ENCODE data around the gene XYLT1. TPM values are rescaled to one million over a fixed set of nuclear protein-coding genes. Genes with fewer than 3 reads are reported as not detected.

XYLT1 gene
- total and polyA plus RNA-seq, 2 of the 13 experiments (the other 11 are each of a cell fraction or from before 2014, with no cell fraction given), result not detected

DNA sequence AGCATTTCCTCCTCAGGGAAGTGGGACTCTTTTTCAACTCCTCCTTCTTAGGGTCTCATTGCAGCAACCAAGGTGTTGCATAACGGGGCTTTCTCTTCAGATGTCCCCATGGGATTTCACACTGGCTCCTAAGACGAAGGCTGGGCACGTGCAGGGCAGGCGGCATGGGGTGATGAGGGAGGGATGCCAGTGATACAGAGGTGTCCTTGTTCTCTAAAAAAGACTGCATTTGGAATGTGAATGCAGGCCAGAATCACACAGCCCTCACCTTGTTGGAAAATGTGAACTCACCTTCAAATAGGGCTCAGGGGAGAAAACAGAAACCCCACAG is 105.6 kb downstream of the XYLT1 start:
- CTCF ChIA-PET (ENCODE audit: low intra/inter-chr PET ratio, low total read pairs), result no interaction called here
- WGBS (ENCODE audit: low lambda C conversion rate), result 25% methylated on average over 4 of the region's 4 CpGs
- Histone ChIP-seq H3K27me3 (ENCODE audit: control insufficient read depth in 1 of 2, insufficient read depth in 2 of 2, low read length in 2 of 2) (peaks cover 0 to 9% of the 10 kb centered on the region in 2 experiments; a peak in 1 of 5 replicates), H3K9ac (ENCODE audit: insufficient read depth, low read depth, low read length) (no peak overlapping the region), H3K4me3 (replicated peaks in 1 of 3; ENCODE audit: insufficient read depth in 1 of 3, low read depth in 2 of 3, low read length in 3 of 3) (no peak overlapping the region), H3K4me1 (ENCODE audit: insufficient read depth, low read length) (no peaks in the 10 kb centered on the region), H3K4me2 (ENCODE audit: low read depth, low read length) (no peak overlapping the region), H4K20me1 (ENCODE audit: insufficient read depth, low read length) (no peaks in the 10 kb centered on the region), H3K27ac (ENCODE audit: extremely low read length, insufficient read depth, low read length) (no peak overlapping the region), H3K9me3 (ENCODE audit: low read length) (no peaks in the 10 kb centered on the region), H2AFZ (ENCODE audit: low read length) (no peak overlapping the region), H3K36me3 (replicated peaks in 1 of 2; ENCODE audit: control insufficient read depth in 1 of 2, insufficient read depth in 2 of 2, low read length in 2 of 2) (no peaks in the 10 kb centered on the region), H3K79me2 (ENCODE audit: insufficient read depth, low read length) (no peaks in the 10 kb centered on the region)
- POLR2A ChIA-PET, result no interaction called here
- no TSS peak for BruUV-seq (replicated peaks)
- no peak for FAIRE-seq
- in situ Hi-C loops (cut with HindIII; ENCODE audit: extremely low pct_ligation_motif_present, low pct_unique_long_range_greater_than_20kb) (no loop called here), intact Hi-C loops (cut with micrococcal nuclease; ENCODE audit: unreplicated experiment) (no loop called here)
- DNase-seq (ENCODE audit: low spot score), result no peak
- ATAC-seq, result no peak
- no peak for TF ChIP-seq BORCS8-MEF2B (CRISPR knock-in tag; IDR thresholded peaks at IDR 0.05)
- TF ChIP-seq ETV6 (CRISPR knock-in tag; conservative IDR thresholded peaks at IDR 0.05), result no peak
- TF ChIP-seq ZBTB49 (CRISPR knock-in tag; IDR thresholded peaks at IDR 0.05; ENCODE audit: borderline replicate concordance), result no peak
- TF ChIP-seq CAMTA2 (CRISPR knock-in tag; IDR thresholded peaks at IDR 0.05; ENCODE audit: borderline replicate concordance), result no peak
- no peak for TF ChIP-seq ZNF691 (CRISPR knock-in tag; IDR thresholded peaks at IDR 0.05; ENCODE audit: borderline replicate concordance, low read depth)
- no peak for TF ChIP-seq ZNF616 (CRISPR knock-in tag; IDR thresholded peaks at IDR 0.05; ENCODE audit: low read depth)
- TF ChIP-seq U2AF2 (IDR thresholded peaks at IDR 0.05; ENCODE audit: low read depth, low read length), result no peak
- TF ChIP-seq, protein P1, sequence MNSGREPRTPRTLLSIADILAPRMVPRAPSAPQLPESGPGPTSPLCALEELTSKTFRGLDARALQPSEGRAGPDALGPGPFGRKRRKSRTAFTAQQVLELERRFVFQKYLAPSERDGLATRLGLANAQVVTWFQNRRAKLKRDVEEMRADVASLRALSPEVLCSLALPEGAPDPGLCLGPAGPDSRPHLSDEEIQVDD (CRISPR knock-in tag; IDR thresholded peaks at IDR 0.05; ENCODE audit: borderline replicate concordance), result no peak
- TF ChIP-seq, protein P2, sequence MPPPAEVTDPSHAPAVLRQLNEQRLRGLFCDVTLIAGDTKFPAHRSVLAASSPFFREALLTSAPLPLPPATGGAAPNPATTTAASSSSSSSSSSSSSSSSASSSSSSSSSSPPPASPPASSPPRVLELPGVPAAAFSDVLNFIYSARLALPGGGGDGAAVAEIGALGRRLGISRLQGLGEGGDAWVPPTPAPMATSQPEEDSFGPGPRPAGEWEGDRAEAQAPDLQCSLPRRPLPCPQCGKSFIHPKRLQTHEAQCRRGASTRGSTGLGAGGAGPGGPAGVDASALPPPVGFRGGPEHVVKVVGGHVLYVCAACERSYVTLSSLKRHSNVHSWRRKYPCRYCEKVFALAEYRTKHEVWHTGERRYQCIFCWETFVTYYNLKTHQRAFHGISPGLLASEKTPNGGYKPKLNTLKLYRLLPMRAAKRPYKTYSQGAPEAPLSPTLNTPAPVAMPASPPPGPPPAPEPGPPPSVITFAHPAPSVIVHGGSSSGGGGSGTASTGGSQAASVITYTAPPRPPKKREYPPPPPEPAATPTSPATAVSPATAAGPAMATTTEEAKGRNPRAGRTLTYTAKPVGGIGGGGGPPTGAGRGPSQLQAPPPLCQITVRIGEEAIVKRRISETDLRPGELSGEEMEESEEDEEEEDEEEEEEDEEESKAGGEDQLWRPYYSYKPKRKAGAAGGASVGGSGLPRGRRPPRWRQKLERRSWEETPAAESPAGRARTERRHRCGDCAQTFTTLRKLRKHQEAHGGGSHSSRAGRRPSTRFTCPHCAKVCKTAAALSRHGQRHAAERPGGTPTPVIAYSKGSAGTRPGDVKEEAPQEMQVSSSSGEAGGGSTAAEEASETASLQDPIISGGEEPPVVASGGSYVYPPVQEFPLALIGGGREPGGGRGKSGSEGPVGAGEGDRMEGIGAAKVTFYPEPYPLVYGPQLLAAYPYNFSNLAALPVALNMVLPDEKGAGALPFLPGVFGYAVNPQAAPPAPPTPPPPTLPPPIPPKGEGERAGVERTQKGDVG (CRISPR knock-in tag; IDR thresholded peaks at IDR 0.05; ENCODE audit: borderline replicate concordance), result no peak
- TF ChIP-seq PAWR (CRISPR knock-in tag; IDR thresholded peaks at IDR 0.05; ENCODE audit: borderline replicate concordance), result no peak
- no peak for TF ChIP-seq NCOA1 (CRISPR knock-in tag; IDR thresholded peaks at IDR 0.05)
- TF ChIP-seq, protein P3, sequence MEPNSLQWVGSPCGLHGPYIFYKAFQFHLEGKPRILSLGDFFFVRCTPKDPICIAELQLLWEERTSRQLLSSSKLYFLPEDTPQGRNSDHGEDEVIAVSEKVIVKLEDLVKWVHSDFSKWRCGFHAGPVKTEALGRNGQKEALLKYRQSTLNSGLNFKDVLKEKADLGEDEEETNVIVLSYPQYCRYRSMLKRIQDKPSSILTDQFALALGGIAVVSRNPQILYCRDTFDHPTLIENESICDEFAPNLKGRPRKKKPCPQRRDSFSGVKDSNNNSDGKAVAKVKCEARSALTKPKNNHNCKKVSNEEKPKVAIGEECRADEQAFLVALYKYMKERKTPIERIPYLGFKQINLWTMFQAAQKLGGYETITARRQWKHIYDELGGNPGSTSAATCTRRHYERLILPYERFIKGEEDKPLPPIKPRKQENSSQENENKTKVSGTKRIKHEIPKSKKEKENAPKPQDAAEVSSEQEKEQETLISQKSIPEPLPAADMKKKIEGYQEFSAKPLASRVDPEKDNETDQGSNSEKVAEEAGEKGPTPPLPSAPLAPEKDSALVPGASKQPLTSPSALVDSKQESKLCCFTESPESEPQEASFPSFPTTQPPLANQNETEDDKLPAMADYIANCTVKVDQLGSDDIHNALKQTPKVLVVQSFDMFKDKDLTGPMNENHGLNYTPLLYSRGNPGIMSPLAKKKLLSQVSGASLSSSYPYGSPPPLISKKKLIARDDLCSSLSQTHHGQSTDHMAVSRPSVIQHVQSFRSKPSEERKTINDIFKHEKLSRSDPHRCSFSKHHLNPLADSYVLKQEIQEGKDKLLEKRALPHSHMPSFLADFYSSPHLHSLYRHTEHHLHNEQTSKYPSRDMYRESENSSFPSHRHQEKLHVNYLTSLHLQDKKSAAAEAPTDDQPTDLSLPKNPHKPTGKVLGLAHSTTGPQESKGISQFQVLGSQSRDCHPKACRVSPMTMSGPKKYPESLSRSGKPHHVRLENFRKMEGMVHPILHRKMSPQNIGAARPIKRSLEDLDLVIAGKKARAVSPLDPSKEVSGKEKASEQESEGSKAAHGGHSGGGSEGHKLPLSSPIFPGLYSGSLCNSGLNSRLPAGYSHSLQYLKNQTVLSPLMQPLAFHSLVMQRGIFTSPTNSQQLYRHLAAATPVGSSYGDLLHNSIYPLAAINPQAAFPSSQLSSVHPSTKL (CRISPR knock-in tag; IDR thresholded peaks at IDR 0.05), result no peak
- no peak for TF ChIP-seq PHF8 (CRISPR knock-in tag; IDR thresholded peaks at IDR 0.05)
- TF ChIP-seq AGO1 (IDR thresholded peaks at IDR 0.05; ENCODE audit: low read depth, low read length, poor library complexity, severe bottlenecking), result no peak

All from HepG2 (cell line).